Activated gamma-delta T cell treated with Interleukin-2 at 50 U/mL for 16 hours (primary cell): ENCODE results near the gene BFSP1.
A peak's percentile ranks its signal among the peaks of the same experiment; 100 is the strongest.

Source experiments
- DNase-seq: peaks from one replicate; pipeline ENCODE4 v3.0.0-alpha.2; 2020

The BFSP1 gene

DNA sequence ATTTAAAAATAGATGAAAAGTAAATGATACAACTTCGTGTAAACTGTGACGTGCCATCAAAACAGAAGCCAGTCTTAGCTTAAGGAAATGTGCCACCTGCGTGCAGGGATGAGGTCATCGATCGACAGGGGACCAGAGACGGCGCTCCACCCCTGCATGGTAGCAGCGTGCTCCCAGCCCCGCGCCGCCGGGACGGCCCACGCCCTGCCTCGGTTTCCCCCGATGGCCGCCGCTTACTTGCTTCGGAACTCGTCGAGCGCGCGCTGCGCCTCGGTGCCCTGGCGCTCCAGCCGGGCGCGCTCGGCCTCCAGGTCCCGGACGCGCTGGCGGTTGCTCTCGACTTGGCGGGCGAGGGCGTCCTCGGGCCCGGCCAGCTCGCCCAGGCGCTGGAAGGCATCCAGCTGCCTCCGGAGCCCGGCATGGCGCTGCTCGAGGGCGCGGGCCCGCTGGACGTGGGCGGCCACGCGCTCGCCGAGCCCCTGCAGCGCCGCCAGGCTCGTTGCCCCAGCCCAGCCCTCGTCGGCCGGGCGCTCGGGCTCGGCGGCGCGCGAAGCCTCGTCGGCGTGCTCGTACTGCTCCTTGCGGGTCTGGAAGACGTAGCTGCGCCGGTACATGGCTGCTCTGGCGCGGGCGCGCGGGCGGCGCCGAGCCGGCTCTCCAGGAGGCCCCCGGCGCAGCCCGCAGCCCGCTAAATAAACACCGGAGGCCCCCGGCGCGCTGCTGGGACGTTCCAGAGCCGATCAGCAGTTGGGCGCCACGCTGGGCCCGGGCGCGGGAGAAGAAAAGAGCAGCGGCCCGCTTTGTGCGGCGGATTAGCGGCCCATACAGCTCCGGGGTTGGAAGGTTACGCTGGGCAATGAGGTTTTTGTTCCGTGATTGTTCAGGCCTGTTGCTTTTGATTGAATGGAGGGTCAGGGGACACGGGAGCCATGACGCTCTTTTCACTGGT lies at the start of gene BFSP1:
Gene BFSP1 (minus strand): TSS at position 664 of the 949 bp plus-strand sequence. CDS start 50 bp downstream, at position 614.
- DNase-seq, result peak; percentile 17

DNA sequence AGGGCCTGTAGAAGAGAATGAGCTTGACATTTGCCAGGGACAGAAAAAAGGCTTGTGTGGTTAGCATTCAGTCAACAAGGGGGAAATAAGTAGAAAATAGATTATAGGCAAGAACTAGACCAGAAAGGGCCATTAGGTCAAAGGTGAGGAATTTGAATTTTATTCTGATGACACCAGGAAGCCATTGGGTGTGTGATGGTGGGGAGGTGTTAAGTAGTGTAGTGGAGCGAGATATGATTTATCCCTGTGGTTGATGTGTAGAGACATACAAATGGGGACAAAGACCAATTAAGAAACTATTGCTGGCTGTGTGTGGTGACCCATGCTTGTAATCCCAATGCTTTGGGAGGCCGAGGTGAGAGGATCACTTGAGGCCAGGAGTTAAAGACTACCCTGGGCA lies 49.7 kb upstream of the BFSP1 start:
- no peak for DNase-seq

- DNase-seq, result no peak
Observed at GRCh38 chr20:17579369-17580039, 48.3 kb upstream of the BFSP1 start.

GRCh38 chr20:17576215-17576614 lies 45.0 kb upstream of the BFSP1 start:
- DNase-seq, result no peak

DNA sequence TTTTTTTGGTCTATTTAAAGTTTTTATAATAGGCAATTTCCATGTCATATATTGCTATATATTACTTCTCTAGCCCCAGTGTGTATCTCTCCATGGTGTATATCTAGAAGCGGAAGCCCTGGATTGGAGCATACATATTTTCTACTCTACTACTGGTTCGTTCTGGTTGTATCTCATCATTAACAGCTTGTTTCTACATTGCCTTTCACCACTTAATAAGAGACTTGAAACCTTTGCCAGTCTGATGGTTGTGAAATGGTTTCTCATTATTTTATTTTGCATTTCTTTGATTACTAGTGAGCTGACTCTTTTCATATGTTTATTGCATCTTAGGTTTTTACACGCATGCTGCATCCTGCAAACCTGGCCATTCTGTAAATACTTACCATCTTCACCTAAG lies 42.3 kb upstream of the BFSP1 start:
- DNase-seq, result no peak

GRCh38 chr20:17572034-17572638 lies 41.0 kb upstream of the BFSP1 start:
- no peak for DNase-seq

GRCh38 chr20:17571153-17571527 lies 40.0 kb upstream of the BFSP1 start:
- no peak for DNase-seq

GRCh38 chr20:17570347-17571152 lies 39.4 kb upstream of the BFSP1 start:
- no peak for DNase-seq

DNA sequence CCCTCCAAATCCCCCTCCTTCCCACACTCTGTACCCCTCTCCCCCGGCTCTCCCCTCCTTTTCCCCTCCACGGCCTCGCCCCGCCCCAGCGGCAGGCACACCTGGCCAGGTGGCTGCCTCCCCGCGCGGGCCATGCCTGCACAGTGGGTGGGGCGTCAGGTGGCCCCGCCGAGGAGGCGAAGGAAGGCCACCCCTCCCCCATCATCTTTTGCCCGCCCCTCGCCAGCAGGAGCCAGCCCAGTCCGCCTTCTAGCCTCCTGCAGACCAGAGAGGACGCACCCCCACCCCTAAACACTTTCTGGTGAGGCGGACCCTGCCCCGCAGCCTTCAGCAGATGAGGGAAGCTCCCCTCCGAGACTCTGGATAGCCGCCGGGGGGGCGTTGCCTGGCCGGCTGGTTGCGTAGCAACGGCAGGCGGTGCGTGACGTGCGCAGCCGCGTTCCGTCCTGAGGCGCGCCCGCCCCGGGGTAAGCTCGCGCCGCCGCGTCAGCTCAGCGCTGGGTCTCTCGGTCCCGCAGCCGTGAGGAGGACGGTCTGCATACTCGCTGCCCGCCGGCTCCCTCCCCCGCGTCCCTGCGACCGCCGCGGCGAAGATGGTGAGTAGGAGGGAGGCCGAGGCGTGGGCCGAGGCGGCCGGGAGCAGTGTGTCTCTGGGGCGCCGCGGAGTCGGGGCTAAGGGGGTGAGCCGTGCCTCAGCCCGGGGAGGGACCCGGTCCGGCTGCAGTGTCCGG lies 38.6 kb upstream of the BFSP1 start, which contains the start of gene DSTN:
Gene DSTN (plus strand): TSS at position 460 of the 731 bp plus-strand sequence. CDS start 134 bp downstream, at position 594.
- DNase-seq, result peak; percentile 80

DNA sequence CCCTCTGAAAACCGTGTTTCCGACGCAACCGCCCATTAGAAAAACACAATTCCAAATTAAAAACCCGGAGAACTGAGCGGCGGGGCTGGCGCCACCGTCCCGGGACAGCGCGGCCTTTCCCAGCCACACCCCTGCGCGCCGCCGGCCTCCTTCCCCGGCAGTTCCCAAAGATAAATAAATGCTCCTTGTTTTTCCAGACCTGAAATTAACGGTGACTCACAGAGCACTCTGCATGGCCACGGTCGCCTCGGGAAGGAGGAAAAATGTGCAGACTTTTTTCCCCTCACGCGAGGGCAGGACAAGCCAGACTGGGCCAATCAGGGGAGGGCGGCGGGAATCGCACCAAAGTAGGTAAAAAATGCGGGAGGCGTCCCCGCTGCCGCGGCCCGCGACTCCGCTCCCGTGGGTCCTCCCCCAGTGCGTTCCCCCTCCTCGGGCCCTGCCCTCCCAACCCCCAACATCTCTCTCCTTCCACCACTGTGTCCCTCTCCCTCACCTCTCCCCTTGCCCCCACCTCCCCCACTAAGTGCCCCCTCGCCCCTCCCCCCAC lies 37.9 kb upstream of the BFSP1 start:
- DNase-seq, result no peak

DNA sequence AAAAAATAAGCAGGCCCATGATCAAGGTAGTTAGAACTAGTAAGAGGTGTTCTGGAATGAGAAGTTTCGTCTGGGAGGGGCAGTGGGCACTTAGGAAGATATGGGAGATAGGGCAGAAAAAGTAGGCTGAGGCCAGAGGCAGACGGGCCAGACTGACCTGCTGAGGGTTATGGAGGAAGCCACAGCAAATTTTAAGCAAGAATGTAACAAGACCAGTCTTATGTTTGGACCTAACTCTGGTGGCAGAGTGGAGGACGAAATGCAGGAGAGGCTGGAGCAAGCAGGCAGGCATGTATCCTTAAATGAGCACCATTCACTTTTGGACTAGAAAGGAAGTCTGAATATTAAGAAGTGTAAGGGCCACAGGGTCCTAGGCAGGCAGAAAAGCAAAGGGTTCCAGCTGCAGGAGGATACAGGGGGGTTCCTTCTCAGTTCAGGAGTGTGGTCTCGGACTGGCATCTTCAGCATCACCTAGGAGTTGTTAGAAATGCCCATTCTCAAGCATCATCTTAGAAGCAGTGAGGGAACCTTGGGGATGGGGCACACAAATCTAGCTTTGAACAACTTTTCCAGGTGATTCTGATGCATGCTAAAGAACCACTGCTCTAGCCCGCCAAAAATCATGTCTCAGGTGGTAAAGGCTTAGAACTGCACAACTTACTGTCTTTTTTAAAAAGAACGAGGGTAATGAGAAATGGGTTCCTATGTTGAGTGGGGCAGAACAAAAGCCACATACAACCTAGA lies 37.0 kb upstream of the BFSP1 start:
- DNase-seq, result no peak

DNA sequence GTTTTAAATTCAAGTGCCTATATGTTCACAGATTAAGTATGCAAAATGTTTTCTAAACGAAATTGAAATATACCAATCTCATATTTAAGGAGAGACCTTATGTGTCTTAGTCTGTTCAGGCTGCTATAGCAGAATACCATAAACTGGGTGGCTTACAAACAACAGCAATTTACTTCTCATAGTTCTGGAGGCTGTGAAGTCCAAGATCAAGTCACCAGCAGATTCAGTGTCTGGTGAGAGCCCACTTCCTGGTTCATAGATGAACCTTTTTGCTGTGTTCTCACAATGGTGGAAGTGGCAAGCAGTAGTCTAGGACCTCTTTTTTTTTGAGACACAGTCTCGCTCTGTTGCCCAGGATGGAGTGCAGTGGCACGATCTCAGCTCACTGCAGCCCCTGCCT lies 35.2 kb upstream of the BFSP1 start:
- no peak for DNase-seq

GRCh38 chr20:17565169-17565845 lies 34.1 kb upstream of the BFSP1 start:
- DNase-seq, result no peak

DNA sequence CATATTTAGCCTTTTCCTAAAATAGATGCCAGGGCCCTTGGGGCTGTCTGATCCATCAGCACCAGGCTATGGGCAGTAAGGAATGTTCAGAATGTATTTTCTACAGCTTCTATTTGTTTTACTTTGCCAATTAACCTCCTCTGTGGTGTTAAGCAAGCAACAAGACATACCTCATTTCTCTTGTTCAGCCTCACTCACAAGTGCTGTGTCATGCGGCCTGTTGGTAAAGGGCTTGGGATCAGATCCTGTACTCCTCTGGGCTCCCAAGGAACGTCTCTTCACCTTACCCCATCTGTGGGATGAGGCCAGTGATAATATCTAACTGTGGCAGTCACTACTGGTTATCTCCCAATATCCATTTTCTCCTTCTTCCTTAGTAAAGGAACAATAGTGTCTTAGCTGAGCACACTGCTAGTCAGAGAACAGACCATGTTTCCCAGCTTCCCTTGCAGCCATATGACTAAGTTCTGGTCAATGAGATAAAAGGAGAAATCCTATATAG lies 31.7 kb upstream of the BFSP1 start:
- no peak for DNase-seq

GRCh38 chr20:17560344-17561074 lies 29.3 kb upstream of the BFSP1 start:
- DNase-seq, result no peak

DNA sequence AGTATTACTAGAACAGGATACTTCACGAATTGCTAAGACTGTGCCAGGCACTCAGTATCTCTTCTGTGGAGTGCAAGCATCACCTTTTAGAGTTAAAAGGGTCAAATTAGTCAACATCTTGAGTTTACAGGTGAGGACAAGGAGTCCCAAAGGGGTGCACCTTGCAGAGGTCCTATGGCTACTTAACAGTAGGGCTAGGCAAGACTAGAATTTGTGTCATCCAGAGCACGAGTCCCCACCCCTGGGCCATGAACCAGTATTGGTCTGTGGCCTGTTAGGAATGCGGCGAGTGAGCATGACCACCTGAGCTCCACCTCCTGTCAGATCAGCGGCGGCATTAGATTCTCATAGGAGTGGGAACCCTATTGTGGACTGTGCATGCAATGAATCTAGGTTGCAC lies 28.2 kb upstream of the BFSP1 start:
- no peak for DNase-seq

- DNase-seq, result no peak
Observed at GRCh38 chr20:17558941-17559304, 27.7 kb upstream of the BFSP1 start.

- DNase-seq, result no peak
Observed at GRCh38 chr20:17558154-17558940, 27.2 kb upstream of the BFSP1 start.

DNA sequence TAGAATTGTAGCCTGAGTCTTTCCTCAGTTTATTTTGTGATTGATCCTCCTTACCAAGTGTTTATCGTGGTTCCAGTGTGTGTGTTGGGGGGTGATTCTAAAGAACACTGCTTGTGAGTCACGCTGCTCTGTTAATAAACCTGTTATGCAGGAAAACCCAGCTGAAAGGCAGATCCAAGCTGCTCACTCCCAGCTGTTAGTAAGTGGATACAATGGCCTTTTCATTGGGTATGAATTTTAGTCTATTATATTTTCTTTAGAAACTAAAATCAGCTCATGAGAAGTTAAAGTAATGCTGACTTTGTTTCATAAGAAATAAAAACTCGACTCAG lies 26.5 kb upstream of the BFSP1 start:
- DNase-seq, result no peak
